ENCODE results near the gene ATP2B2.

Gene ATP2B2

DNA sequence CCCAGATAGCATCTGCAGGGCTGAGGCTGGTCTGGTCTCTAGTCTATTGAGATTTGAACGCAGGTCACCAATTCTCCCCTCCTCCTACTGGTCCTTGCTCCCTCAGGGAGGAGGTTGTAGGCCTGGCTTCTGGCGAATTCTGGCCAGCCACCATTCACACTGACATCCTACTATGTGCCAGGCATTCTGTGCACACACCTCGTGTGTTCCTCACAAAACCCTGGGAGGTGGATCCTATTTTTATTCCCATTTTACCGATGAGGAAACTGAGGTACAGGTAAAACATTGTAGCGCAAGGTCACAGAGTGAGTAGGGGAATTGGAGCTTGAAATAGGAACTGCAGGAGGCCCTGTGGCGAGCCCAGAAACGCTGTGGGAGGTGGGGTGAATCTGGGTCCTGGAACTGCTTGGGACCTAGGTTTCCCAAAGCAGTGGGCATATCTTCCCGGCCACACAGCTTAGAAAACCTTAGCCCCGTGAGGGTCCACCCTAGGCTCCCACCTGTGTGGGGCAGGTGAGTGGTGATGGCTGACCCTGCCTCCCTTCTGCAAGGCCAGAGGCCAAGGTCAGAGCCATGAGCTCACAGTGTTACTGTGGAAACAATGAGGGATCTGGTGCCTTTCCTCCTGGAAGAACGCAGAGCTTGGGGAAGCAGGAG, 4.8 kb upstream of the ATP2B2 start:
- DNase-seq: no peak

DNA sequence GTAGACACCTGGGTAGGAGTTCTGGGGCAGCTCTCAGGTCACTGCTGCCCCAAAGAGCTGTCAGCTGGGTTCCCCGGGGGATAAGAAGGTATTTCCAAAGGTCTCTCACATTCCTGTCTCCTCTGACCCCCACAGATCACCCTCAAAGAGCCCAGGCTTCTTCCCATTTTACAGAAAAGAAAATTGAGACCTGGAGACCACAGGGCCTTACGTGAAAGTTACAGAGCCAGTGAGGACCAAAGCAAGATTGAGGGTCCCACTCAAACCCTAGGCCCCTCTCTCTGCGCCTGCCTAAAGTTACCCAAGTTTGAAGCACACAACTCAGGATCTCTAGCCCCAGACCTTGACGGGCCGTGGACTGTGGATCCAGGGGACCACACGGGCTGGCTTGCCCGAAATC, 3.9 kb upstream of the ATP2B2 start:
- DNase-seq: no peak

DNA sequence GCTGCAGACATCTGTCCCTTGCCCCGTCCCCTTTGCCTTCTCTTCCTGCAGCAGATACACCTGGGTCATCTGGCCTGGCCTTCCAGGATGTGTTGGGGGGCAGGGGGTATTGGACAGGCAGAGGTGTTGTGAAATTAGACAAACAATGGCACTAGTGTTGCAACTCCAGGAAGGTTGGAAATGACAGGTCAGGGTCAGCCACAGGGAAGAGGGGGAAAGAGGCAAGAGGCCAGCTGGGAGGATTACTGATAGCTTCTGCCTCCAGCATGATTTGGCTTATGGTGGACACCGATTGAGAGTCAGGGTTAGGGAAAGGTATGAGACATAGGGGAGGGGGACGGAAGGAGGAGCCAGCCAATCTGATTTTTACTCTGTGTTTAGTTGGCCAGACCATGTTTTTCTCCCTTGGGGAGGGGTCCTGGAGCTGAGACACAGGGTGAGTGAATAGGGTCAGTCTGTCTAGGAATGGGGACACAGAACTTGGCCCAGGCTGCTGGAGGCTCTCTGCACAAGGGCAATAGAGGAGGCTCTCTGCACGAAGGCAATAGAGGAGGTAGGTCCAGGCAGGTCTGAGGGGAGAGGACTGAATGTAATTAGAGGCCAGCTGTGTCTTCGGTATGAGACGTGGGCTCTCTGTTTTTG, 3.4 kb upstream of the ATP2B2 start:
- DNase-seq: no peak

DNA sequence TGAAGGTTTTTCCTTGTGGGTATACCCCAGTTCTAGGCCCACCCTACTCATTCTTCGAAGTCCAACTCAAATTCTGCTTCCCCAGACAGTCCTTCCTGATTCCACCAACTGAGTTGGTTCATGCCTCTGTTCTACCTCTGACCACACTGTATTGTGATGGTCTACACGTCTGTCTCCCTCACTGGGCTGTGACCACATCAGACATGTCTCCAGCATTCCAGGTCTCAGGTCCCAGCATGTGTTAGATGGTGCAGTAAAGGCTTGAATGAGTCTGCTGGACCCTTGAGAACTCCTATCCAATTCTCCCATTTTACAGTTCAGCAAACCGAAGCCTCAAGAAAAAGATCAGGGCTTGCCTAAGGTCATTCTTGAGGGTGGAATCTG, 2.8 kb upstream of the ATP2B2 start:
- DNase-seq: no peak

DNA sequence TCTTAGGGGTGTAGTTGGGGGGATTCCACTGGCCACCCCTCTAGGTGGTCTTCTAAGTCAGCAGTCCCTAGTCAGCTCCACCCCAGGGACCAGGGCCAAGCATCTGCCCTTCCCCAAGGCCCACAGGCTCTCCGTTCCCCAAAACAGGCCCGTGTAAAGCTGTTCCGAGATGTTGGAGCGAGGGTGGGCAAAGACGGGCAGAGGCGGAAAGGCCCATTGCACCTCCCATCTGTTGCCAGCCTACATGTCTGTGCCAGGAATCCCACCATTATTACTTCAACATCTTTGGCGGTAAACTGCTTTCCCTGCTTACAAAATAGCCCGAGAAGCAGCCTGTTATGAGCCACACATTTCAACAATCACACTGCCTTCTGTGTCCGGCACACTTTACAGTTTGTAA, 1.9 kb upstream of the ATP2B2 start:
- no peak for DNase-seq

DNA sequence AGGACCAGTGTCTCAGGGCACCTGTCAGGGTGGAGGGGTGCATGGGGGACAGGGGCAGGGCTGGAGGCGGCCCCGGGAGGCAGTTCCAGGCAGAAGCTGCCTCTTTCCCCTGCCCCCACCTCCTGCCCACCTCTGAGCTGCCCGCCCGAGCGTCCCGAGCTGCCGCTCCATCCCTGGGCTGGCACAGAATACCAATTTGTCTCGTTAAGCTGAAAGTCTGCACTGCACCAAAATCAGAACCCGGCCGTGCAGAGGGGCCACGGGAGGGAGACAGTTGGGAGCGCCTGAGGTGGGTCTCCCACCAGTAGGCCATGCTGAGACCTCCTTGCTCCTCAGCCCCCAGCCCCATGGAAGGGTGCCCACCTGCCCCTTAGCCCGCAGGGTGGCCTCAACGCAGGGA, 1.3 kb upstream of the ATP2B2 start:
- DNase-seq: peak in 1 of 2 experiments; percentile 19

DNA sequence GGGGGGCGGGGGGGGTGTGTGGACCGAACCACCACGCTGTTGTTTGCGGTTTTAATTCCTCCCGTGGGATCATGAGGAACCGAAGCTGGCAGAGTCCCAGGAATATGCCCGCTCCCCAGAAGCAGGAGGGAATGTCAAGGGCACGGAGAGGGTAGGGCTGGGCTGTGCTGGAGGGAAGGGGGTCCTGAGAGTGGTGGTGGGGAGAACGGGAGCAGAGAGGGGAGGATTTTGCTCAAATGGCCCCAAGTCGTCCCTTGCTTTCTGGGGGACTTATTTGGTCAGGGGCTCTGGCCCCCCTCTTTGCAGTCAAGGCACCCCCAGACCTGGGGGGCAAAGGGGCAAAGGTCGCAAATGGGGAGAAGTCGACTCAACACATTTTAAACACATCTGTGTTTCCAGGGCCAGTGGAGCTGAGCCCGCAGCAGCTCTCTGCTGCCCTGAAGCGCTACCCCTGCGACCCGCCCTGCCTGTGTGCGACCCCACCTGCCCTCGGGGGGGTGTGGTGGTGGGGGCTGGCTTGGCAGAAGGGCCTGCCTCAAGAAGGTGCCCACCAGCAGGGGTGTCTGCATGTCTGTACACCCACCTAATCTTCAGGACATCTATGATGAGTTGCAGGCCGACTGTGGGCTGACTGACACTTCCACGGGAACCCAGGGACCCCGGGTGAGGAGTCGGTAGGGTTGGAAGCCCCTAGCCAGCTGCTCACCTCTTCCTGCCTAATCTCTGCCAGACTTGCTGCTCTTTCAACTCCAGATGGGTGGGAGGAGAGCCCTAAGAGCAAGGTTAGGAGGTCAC, 602 bp upstream of the ATP2B2 start:
- no peak for DNase-seq

DNA sequence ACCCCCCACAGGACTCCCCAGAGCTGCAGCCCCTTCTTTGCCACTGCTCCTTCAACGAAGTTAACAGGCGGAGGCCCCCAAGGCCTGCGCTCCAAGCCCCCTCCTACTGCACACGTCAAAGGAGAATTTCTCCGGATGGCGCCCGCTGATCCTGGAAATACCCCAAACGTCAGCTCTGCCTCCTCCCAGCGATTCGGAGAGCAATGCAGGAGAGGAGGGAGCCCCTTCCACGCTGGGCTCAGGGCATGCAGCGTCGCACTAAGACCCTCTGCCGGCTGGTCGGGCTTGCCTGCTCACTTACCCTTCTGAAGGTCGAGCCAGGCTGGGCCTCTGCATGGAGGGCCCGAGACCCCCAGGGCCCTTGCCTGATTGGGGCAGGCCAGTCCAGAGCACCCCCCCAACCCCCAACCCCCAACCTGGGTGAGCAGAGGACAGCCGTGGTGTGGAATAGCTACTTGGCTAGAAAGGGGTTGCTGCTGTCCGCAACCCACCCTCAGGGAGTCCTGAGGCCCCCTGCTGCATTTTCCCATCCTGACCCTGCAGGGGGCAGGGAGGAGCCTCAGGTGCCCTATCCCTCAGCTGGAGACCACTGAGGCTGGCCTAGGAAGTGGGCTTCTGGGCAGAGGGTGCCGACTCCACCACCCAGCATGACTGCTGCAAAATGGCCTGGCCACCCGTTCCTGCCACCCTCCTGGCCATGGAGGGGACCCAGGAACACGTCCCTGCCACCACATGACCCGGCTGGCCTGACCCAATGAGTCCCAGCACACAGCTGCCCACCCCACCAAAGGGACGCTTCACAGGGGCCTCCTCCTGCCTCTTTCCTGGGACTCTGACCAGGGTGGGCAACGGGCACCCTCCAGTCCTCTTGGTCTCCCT, 976 bp downstream of the ATP2B2 start:
- no peak for DNase-seq

DNA sequence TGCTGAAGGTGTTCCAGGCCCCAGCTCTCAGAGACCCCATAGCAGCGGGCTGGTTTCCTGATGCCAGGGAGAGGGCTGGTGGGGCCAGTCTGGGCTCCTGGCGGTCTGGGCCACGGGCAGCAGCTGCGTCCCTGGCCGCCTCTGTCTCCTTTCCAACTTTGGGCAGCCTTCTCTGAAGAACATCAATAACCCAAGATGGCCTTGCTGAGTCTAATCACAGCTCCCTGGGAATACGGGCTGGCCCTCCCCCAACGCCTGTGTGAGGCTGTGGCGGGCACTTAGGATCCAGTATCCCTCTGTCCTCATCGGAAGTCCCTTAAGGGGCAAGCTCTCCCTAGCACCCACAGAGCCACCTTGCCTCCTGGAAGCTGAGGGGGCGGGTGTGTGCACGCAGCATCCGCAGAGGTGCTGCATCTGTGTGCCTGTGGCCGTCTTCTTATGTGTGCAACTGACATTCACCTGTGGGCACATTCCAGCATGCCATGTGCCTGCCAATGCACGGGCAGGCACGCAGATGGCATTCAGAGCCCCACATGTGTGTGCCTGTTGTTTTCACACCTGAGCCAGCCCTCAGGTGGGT, 2.1 kb downstream of the ATP2B2 start:
- DNase-seq: no peak

DNA sequence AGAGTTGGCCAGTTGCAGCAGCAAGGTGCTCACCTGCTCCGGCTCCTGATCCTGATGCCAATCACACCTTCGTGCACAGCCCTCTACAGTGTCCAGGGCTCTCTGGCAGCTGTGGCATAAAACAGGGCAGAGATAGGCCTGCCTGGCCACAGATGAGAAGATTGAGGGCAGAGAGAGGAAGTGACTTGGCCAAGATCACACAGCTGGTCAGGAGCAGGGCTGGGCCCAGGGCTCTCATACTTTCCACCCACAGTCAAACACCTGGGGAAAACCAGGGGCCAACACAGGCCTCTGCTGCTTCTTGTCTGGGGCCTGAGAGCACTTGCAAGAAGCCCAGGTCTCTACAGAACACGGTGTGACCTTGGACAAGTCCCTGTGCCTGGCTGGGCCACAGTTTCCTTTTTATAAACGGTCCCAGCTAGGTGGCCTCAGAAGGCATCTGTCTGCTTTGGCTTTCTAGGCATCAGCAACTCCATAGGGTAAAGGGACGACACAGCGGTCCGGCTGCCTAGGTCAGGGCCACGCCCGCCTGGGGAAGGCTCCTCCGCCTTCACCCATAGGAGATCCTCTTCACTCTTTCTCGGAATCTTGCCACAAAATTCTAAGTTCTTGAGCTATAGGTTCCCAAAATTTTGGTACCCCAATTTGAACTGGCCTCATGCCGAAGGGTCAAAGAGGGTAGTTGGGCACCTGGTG, 3.1 kb downstream of the ATP2B2 start:
- DNase-seq: no peak

DNA sequence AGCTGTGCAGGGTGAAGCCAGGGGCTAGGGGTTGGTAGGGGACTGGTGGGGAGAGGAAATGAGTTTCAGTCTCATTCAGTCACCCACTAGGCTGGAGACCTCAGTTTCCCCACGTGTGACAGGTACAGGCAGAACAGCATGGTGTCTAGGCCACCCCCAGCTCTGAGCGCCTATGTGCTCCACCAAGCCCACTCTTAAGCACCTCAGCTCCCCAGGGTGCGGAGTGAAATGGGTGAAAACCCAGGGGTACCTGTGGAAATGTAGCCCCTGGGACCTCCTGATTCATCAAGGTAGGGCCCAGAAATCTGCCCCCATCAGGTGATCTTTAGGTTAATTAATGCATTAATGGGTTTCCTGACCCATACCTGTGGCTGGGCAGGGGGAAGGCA, 3.7 kb downstream of the ATP2B2 start:
- DNase-seq: no peak

DNA sequence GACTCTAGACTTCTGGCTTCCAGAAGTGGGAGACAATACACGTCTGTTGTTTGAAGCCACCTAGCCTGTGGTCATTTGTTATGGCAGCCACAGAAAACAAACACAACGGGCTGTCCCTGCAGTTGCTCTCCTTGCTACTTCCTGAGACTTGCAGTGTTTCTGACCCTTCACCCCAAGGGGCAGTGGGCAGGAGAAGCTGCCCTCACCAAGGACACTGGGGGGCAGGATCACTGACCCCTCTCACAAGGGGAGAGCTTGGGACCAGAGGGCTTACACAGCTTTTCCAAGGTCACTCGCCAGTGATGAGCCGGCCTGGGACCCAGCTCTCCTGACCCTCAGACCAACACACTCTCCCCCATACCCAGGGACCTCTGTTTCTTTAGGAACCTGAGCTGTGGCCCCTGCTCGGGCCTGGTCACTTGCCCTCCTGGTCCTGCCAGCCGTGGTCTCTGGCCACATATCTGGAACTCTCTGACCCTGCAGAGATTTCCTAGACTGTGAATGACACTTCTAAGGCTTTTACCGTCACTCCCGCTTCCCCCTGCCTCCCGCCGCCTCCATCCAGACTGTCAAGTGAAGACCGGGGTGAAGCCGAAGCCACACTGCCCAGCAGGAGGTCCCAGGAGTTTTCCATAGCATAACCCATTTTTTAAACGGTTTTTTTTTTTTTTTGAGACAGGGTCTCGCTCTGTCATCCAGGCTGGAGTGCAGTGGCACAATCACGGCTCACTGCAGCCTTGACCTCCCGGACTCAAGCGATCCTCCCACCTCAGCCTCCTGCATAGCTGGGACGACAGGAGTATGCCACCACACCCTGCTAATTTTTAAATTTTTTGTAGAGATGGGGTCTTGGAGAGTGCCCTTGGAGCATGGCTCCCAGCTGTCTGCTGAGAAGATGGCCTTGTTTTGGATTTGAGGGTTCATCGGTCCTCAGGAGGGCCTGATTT, 4.4 kb downstream of the ATP2B2 start:
- DNase-seq: no peak

DNA sequence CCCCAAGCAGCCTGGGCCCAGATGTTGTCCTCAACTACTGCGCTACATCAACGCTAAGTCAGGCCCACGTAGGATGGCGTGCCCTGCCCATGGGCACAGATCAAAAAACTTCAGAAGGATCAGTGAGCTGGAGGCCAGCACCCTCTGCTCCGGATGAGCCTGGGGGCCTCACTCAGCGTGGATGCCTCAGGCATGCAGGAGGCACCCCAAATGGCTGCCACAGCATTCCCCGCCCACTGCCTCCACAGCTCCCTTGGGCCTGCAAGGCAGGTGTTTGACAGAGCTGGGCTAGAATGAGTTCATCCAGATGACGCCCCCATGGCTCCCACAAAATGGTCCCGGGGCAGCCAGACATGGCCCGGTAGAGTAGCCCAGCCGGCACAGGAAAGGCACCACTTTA, 7.1 kb downstream of the ATP2B2 start:
- no peak for DNase-seq

DNA sequence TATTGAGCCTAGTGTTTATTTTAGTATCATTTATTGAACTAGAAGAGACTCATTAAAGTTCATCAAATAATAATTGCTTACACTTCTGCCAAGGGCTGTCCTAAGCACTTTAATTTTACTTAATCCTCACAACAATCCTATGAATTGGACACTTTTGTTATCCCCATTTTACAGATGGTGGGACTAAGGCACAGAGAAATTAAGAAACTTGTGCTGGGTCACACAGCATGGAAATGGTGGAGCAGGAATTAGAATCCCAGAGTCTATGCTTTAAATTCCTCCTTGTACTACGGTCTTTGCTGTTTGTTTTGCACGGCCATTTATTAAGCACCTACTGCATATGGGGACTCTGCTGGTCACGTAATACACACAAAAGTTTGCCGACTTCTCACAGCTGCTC, 7.9 kb downstream of the ATP2B2 start:
- DNase-seq: no peak

DNA sequence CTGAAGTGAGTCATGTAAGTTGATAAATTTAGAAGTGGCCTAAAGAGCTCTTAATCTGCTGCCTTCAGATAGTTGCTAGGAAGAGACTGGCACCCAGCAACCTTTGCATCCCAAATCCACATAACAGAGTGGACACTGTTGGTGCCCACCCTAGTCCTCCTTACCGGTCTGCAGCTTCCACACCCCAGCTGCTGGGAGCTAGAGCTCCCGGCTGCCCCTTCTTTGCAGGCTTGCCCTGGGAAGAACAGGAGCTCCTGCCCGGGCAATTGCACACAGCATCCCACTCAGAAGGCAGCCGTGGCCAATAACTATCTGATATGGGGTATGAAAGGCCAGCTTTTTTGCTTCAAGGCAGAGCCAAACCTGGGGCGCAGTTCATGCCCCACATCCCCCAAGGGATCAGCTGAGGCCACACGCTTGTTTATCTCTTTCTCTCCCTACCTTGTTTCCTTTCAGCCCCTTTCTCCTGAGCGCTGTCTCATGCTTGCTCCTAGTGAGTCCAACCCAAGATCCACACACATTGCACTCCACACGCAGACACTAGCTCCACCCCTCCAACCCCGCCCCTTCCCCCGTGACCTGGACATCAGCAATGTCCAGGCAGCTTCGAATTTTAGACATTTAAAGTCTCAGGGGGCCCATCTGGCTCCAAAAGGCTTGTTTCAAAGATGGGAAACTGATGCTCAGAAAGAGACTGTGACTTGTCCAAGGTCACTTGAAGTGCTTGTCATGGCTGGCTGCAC, 9.1 kb downstream of the ATP2B2 start:
- DNase-seq: no peak

DNA sequence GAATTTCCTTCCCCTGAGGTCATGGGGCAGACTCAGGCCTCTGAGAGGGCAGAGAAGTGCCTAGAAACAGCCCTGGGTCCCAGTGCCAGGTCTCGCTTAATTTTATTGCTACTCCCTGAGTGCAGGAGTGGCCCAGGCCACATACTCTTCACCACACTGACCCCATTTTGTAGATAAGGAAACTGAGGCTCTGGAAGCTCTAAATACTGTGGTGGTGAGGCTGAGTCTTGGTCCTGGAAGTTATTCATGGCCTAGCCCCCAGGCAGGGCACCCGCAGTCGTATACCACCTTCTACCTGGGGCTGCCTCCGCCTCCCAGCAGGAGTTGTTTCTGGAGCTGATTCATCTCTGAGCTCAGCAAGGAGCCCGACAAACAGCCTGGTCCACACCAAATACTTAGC, 9.8 kb downstream of the ATP2B2 start:
- no peak for DNase-seq

DNA sequence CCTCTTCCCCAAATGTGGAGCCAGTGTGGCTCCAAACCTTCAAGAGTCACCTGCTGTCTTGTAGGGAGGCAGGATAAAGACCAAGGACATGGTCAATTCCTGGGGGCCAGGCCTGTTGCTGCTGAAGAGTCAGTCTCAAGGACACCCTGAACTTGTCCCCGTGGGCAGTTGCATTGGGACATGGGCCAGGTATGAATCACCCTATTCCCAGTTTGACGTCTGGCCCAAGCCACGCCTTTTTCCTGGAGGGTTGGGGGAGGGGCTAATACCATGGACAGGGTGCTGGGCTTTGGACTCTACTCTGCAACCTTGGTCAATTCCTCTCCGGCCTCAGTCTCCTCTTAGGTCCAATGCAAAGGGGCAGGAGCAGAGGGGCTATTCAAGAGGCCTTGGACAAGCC, 10.4 kb downstream of the ATP2B2 start:
- DNase-seq: no peak

DNA sequence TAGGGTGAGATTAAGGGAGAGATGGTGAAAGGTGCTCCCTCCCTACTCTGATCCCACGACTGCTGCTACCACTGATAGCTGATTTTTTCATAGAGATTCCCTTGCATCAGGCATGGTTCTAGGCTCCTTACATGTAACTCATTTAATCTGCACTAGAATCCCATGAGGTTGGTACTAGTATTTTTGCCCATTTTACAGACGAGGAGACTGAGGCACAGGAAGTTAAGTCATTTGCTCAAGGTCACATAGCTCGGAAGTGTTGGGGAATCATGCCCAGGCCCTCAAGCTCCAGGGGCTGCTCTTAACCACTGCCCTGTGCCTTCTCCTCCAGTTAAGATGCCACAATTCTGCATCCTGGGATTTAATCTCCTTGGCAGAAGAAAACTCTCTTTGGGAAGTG, 11.2 kb downstream of the ATP2B2 start:
- no peak for DNase-seq

DNA sequence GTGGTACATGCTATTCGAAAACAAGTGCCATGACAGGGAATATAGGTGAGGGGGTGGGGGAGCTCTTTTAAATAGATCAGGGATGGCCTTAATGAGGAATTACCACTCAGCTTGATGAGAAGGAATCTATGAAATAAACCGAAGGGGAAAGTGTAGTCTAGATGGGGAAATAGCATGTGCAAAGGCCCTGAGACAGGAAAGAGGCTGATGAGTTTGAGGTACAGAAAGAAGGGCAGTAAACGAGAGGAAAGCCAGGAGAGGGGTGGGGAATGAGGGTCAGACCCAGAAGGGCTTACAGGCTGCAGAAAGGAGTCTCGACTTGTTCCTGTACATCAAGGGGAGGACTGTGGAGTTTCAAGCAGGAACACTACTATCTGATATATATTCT, 12.2 kb downstream of the ATP2B2 start:
- no peak for DNase-seq

All from cerebellar nuclear complex (tissue), 1 donor.